H1 (cell line): ENCODE results near the gene CCDC28A. TPM values are rescaled to one million over a fixed set of nuclear protein-coding genes. Genes with fewer than 3 reads are reported as not detected.

ENCODE experiments used
- CTCF ChIA-PET: fragments of 300-600 bp; sonication (Branson Sonifier 250); formaldehyde crosslinking; loops from one replicate; lab custom pipeline; 2021; ENCODE audit not compliant: partially characterized antibody; lab: Charles Lee
- POLR2A ChIA-PET: fragments of 300-600 bp; sonication (Branson Sonifier 250); formaldehyde crosslinking; loops from one replicate; lab custom pipeline; 2021; ENCODE audit warnings: inconsistent platforms; ENCODE audit not compliant: partially characterized antibody; lab: Charles Lee
- DNase-seq, 2 experiments: peaks; one replicate each; pipeline versions ENCODE4 v3.0.0 to v3.0.0-alpha.2; 2010 to 2022; ENCODE audit warnings: low spot score in 2 of 2, low read depth in 1 of 2, mixed read lengths in 1 of 2
- FAIRE-seq: peaks from 2 replicates; lab custom pipeline; 2011; peaks lifted over from hg19 to GRCh38; lab: Jason Lieb, UNC
- H2AFZ ChIP-seq: 2 replicates; pipeline ENCODE4 v1.8.1; 2012; ENCODE audit warnings: low read length, inconsistent platforms
- H2AK5ac ChIP-seq: 2 replicates; pipeline ENCODE4 v1.6.1; 2013; ENCODE audit warnings: low read depth, low read length
- H2BK120ac ChIP-seq: replicated peaks from 2 replicates; pipeline ENCODE3; 2013; ENCODE audit warnings: low read depth, low read length, inconsistent platforms
- H2BK12ac ChIP-seq: 2 replicates; pipeline ENCODE4 v1.6.1; 2013; ENCODE audit warnings: low read depth, low read length
- H2BK15ac ChIP-seq: 2 replicates; pipeline ENCODE4 v1.6.1; 2013; ENCODE audit warnings: low read length
- H2BK20ac ChIP-seq: 2 replicates; pipeline ENCODE4 v1.6.1; 2013; ENCODE audit warnings: low read length
- H2BK5ac ChIP-seq: 2 replicates; pipeline ENCODE4 v1.6.1; 2013; ENCODE audit warnings: low read depth, low read length
- H3K14ac ChIP-seq: 2 replicates; pipeline ENCODE4 v1.6.1; 2013; ENCODE audit warnings: inconsistent platforms; ENCODE audit not compliant: insufficient read length
- H3K18ac ChIP-seq: 2 replicates; pipeline ENCODE4 v1.6.1; 2013; ENCODE audit warnings: low read length; ENCODE audit errors: extremely low read depth
- H3K23ac ChIP-seq: 2 replicates; pipeline ENCODE4 v1.6.1; 2013; ENCODE audit warnings: inconsistent platforms; ENCODE audit not compliant: insufficient read length
- H3K23me2 ChIP-seq: 2 replicates; pipeline ENCODE4 v1.6.1; 2013; ENCODE audit warnings: low read depth, low read length
- H3K27ac ChIP-seq: 2 replicates; pipeline ENCODE4 v1.6.1; 2011; ENCODE audit warnings: low read depth, low read length, inconsistent platforms
- H3K27me3 ChIP-seq, 4 experiments: replicated peaks in 1 of 4; 1 replicate in 1 of 4; 2 replicates in 3 of 4; pipeline versions ENCODE4 v1.6.1 to v1.8.1; 2011 to 2013; ENCODE audit warnings: low read length in 3 of 4, mild to moderate bottlenecking in 3 of 4, inconsistent platforms in 2 of 4, mixed read lengths in 2 of 4, moderate library complexity in 1 of 4; ENCODE audit not compliant: control insufficient read depth in 3 of 4, insufficient read depth in 3 of 4; ENCODE audit errors: extremely low read depth in 1 of 4
- H3K36me3 ChIP-seq, 4 experiments: 2 replicates each; pipeline versions ENCODE4 v1.6.1 to v1.8.1; 2011 to 2013; ENCODE audit warnings: mild to moderate bottlenecking in 4 of 4, low read length in 3 of 4, moderate library complexity in 2 of 4, control low read depth in 1 of 4, inconsistent platforms in 1 of 4; ENCODE audit not compliant: insufficient read depth in 4 of 4, control insufficient read depth in 2 of 4
- H3K4ac ChIP-seq: replicated peaks from 2 replicates; pipeline ENCODE3; 2013; ENCODE audit warnings: low read length, low read depth, mixed read lengths, inconsistent platforms; ENCODE audit not compliant: insufficient read length
- H3K4me1 ChIP-seq, 4 experiments: replicated peaks in 1 of 4; 1 replicate in 1 of 4; 2 replicates in 3 of 4; pipeline versions ENCODE4 v1.6.1 to v1.8.1; 2011 to 2013; ENCODE audit warnings: low read length in 3 of 4, inconsistent platforms in 2 of 4, mixed read lengths in 1 of 4; ENCODE audit not compliant: insufficient read depth in 4 of 4, control insufficient read depth in 3 of 4
- H3K4me2 ChIP-seq, 2 experiments: 2 replicates each; pipeline versions ENCODE4 v1.6.1 to v1.8.1; 2011 to 2013; ENCODE audit warnings: low read depth in 2 of 2, low read length in 2 of 2, control low read depth in 1 of 2, inconsistent platforms in 1 of 2, mild to moderate bottlenecking in 1 of 2; ENCODE audit not compliant: insufficient read depth in 1 of 2
- H3K4me3 ChIP-seq, 4 experiments: fragments of 200-600, 300-600 bp in 1 of 4; sonication (generic), shearing (Covaris generic), sonication (Bioruptor Twin) in 1 of 4; 2 replicates each; pipeline versions ENCODE4 v1.5.1 to v1.8.1; 2011 to 2016; ENCODE audit warnings: low read length in 4 of 4, low read depth in 3 of 4, control low read depth in 2 of 4, inconsistent platforms in 2 of 4, mild to moderate bottlenecking in 2 of 4, mixed read lengths in 1 of 4, moderate library complexity in 1 of 4; ENCODE audit not compliant: insufficient read depth in 2 of 4; ENCODE audit errors: extremely low read depth in 1 of 4
- H3K56ac ChIP-seq: replicated peaks from 2 replicates; pipeline ENCODE3; 2013; ENCODE audit warnings: low read depth, mild to moderate bottlenecking, mixed read lengths, low read length, inconsistent platforms; ENCODE audit not compliant: insufficient read length
- H3K79me1 ChIP-seq: 2 replicates; pipeline ENCODE4 v1.6.1; 2013; ENCODE audit warnings: low read depth, low read length, control low read depth
- H3K79me2 ChIP-seq, 2 experiments: 2 replicates each; pipeline versions ENCODE4 v1.6.1 to v1.8.1; 2012 to 2013; ENCODE audit warnings: low read length in 2 of 2, mild to moderate bottlenecking in 2 of 2, inconsistent platforms in 1 of 2; ENCODE audit not compliant: insufficient read depth in 2 of 2, control insufficient read depth in 1 of 2
- H3K9ac ChIP-seq, 4 experiments: replicated peaks in 1 of 4; 1 replicate in 1 of 4; 2 replicates in 3 of 4; pipeline versions ENCODE4 v1.6.1 to v1.8.1; 2011 to 2013; ENCODE audit warnings: low read depth in 3 of 4, low read length in 3 of 4, control low read depth in 2 of 4, mild to moderate bottlenecking in 2 of 4, moderate library complexity in 2 of 4, inconsistent platforms in 1 of 4; ENCODE audit errors: extremely low read depth in 1 of 4
- H3K9me3 ChIP-seq, 2 experiments: 2 replicates each; pipeline versions ENCODE4 v1.6.1 to v1.8.1; 2012 to 2013; ENCODE audit warnings: mild to moderate bottlenecking in 2 of 2, moderate library complexity in 2 of 2, control low read depth in 1 of 2, inconsistent platforms in 1 of 2, low read depth in 1 of 2, low read length in 1 of 2, mixed read lengths in 1 of 2; ENCODE audit not compliant: insufficient read depth in 2 of 2
- H4K20me1 ChIP-seq, 2 experiments: replicated peaks in 1 of 2; 2 replicates each; pipeline versions ENCODE3 to v1.8.1; 2011 to 2013; ENCODE audit warnings: inconsistent platforms in 2 of 2, low read length in 2 of 2, mild to moderate bottlenecking in 1 of 2; ENCODE audit not compliant: insufficient read depth in 2 of 2, control insufficient read depth in 1 of 2
- H4K5ac ChIP-seq: 2 replicates; pipeline ENCODE4 v1.6.1; 2013; ENCODE audit warnings: low read length, low read depth, mixed read lengths, inconsistent platforms; ENCODE audit not compliant: insufficient read length
- H4K8ac ChIP-seq: 2 replicates; pipeline ENCODE4 v1.8.0; 2013; ENCODE audit warnings: mild to moderate bottlenecking, moderate library complexity, low read length, inconsistent platforms; ENCODE audit not compliant: insufficient read depth; ENCODE audit errors: extremely low read depth
- H4K91ac ChIP-seq: replicated peaks from 2 replicates; pipeline ENCODE3; 2013; ENCODE audit warnings: low read length, mixed read lengths, inconsistent platforms; ENCODE audit not compliant: insufficient read length
- ASH2L ChIP-seq: fragments of 200-600, 300-600 bp; sonication (generic); IDR thresholded peaks from one replicate; pipeline ENCODE4 v1.7.1; 2017; ENCODE audit warnings: low read length
- CBX5 ChIP-seq: fragments of 300-800, 300-1000 bp; sonication (generic); IDR thresholded peaks from 2 replicates; pipeline ENCODE4 v1.7.1; 2016; ENCODE audit warnings: antibody characterized with exemption, low read length, low read depth
- CTCF ChIP-seq, 3 experiments: IDR thresholded peaks; 1 replicate in 2 of 3; 2 replicates in 1 of 3; pipeline versions ENCODE4 v1.5.1 to v1.6.1; 2011; ENCODE audit warnings: low read length in 3 of 3, mild to moderate bottlenecking in 3 of 3, inconsistent platforms in 2 of 3, low read depth in 1 of 3, moderate library complexity in 1 of 3; ENCODE audit not compliant: insufficient read depth in 1 of 3; ENCODE audit errors: control extremely low read depth in 1 of 3
- EGR1 ChIP-seq: IDR thresholded peaks from 2 replicates; pipeline ENCODE4 v1.6.1; 2011; ENCODE audit warnings: low read depth, low read length, borderline replicate concordance
- KDM4A ChIP-seq: IDR thresholded peaks from one replicate; pipeline ENCODE4 v1.7.1; 2012; ENCODE audit warnings: low read depth, mild to moderate bottlenecking, moderate library complexity, low read length, inconsistent platforms; ENCODE audit not compliant: severe bottlenecking
- RAD21 ChIP-seq, 2 experiments: IDR thresholded peaks in 1 of 2; conservative IDR thresholded peaks in 1 of 2; 2 replicates each; pipeline ENCODE4 v1.6.1; 2011; ENCODE audit warnings: low read depth in 2 of 2, low read length in 2 of 2, improper control_type of control experiment in 1 of 2, inconsistent platforms in 1 of 2, mild to moderate bottlenecking in 1 of 2, moderate library complexity in 1 of 2
- SIN3A ChIP-seq, 2 experiments: IDR thresholded peaks in 1 of 2; conservative IDR thresholded peaks in 1 of 2; 2 replicates each; pipeline ENCODE4 v1.6.1; 2011 to 2012; ENCODE audit warnings: low read length in 2 of 2, improper control_type of control experiment in 1 of 2, low read depth in 1 of 2, mild to moderate bottlenecking in 1 of 2
- SP2 ChIP-seq: IDR thresholded peaks from 2 replicates; pipeline ENCODE4 v1.6.1; 2012; ENCODE audit warnings: mild to moderate bottlenecking, low read length, inconsistent platforms
- YY1 ChIP-seq: IDR thresholded peaks from 2 replicates; pipeline ENCODE4 v1.6.1; 2011; ENCODE audit warnings: low read depth, mild to moderate bottlenecking, low read length
- WGBS, 2 experiments: shearing (Covaris generic) in 1 of 2; methylation state at CpG; one replicate each; pipeline versions ENCODE4 v1.1.6 to v1.1.7; 2013 to 2015; ENCODE audit warnings: low lambda C conversion rate in 2 of 2, mixed read lengths in 2 of 2, inconsistent platforms in 1 of 2, low coverage in 1 of 2, missing lambda C conversion rate in 1 of 2; ENCODE audit not compliant: insufficient replicate concordance in 2 of 2, insufficient coverage in 1 of 2, insufficient read length in 1 of 2; ENCODE audit errors: extremely low coverage in 1 of 2, missing lambda C conversion rate in 1 of 2; 5-methylcytosine and 5-hydroxymethylcytosine counted together
- polyA plus RNA-seq, 7 experiments: library from polyadenylated mRNA; depleted of rRNA in 3 of 7; stranded (reverse) in 5 of 7; unstranded in 2 of 7; fragments of >200 nt in 5 of 7; fragments of 200-250 nt in 2 of 7; gene quantifications; 1 replicate in 5 of 7; 2 replicates in 1 of 7; 4 replicates in 1 of 7; pipeline versions ENCODE4 v1.2.1 to v1.2.3, GENCODE V29; 2011 to 2013; ENCODE audit warnings: missing spikeins in 2 of 7, mixed read lengths in 2 of 7
- total RNA-seq: library from RNA; stranded (reverse); fragmentation: NEBNext Ultra II Directional; extraction: Animal tissue kit (Norgen Biotek cat#: 25700); gene quantifications from 2 replicates; pipeline ENCODE4 v1.2.1, GENCODE V29; 2021

The CCDC28A gene
- total and polyA plus RNA-seq, 2 of the 8 experiments (the other 6 are each of a cell fraction or from before 2014, with no cell fraction given): 9.6 to 12.1 TPM

GRCh38 chr6:138803331-138803730 is 29.8 kb downstream of the CCDC28A start:
- H3K27ac ChIP-seq: no peak overlapping the region
- H3K9me3 ChIP-seq: no peaks in the 10 kb centered on the region
- no peak overlapping the region for H2BK20ac ChIP-seq
- no peaks in the 10 kb centered on the region for H3K4me1 ChIP-seq
- DNase-seq: no peak
- no peak overlapping the region for H2BK5ac ChIP-seq
- no peak overlapping the region for H2AK5ac ChIP-seq
- no peak overlapping the region for H3K4ac ChIP-seq
- H4K20me1 ChIP-seq: no peaks in the 10 kb centered on the region
- ChIA-PET POLR2A (no interaction called here), CTCF (interaction anchor here (0.7 to 0.9 kb wide), 3 partner anchors 13 to 745 kb away, joined by 3 read pairs; no protein-coding TSS in a partner anchor)
- H3K23me2 ChIP-seq: no peaks in the 10 kb centered on the region; the same call in 1 of the 2 replicates
- no peak overlapping the region for H3K56ac ChIP-seq
- WGBS, 2 experiments: 91% methylated on average over 2 of the region's 2 CpGs; no CpG with 5 or more reads in 1 of the 2 experiments
- H2AFZ ChIP-seq: no peak overlapping the region
- H3K4me3 ChIP-seq: no peak overlapping the region
- no peak overlapping the region for H3K23ac ChIP-seq
- no peak overlapping the region for H2BK12ac ChIP-seq
- H4K91ac ChIP-seq: no peak overlapping the region
- no peak overlapping the region for H3K14ac ChIP-seq
- no peaks in the 10 kb centered on the region for H3K36me3 ChIP-seq
- FAIRE-seq: no peak
- no peak overlapping the region for H3K4me2 ChIP-seq
- no peaks in the 10 kb centered on the region for H3K79me2 ChIP-seq
- no peak overlapping the region for H4K5ac ChIP-seq
- no peak overlapping the region for H4K8ac ChIP-seq
- H3K9ac ChIP-seq: no peak overlapping the region
- no peak overlapping the region for H2BK120ac ChIP-seq
- no peak overlapping the region for H2BK15ac ChIP-seq
- no peaks in the 10 kb centered on the region for H3K79me1 ChIP-seq
- no peak overlapping the region for H3K18ac ChIP-seq
- H3K27me3 ChIP-seq: peaks cover 0 to 1% (median 0%) of the 10 kb centered on the region in 4 experiments; a peak in 1 of 7 replicates
- TF ChIP-seq SIN3A (conservative IDR thresholded peaks at IDR 0.05 in 1 of 2, IDR thresholded peaks at IDR 0.05 in 1 of 2; ENCODE audit: low read depth in 1 of 2, low read length in 2 of 2) (no peak), EGR1 (no peak), CBX5 (no peak), ASH2L (no peak), RAD21 (IDR thresholded peaks at IDR 0.05 in 1 of 2, conservative IDR thresholded peaks at IDR 0.05 in 1 of 2; ENCODE audit: low read depth in 2 of 2, low read length in 2 of 2) (no peak), KDM4A (no peak), SP2 (no peak), YY1 (no peak), CTCF (IDR thresholded peaks at IDR 0.05; ENCODE audit: control extremely low read depth in 1 of 3, insufficient read depth in 1 of 3, low read depth in 1 of 3, low read length in 3 of 3) (no peak)
